ENCODE measurements around the gene TCF20. TPM values are rescaled to one million over a fixed set of nuclear protein-coding genes. Genes with fewer than 3 reads are reported as not detected.
A peak's percentile ranks its signal among the peaks of the same experiment; 100 is the strongest.

TCF20 gene
- total and polyA plus RNA-seq, 2 experiments from 2014 or later, result 5.9 to 34.3 TPM

GRCh38 chr22:42299586-42300258 is 29.3 kb upstream of the TCF20 start:
- DNase-seq (ENCODE audit: low spot score), result peak; percentile 58
- Histone ChIP-seq H3K4me3 (no peak overlapping the region), H4K20me1 (ENCODE audit: insufficient read depth, poor library complexity, severe bottlenecking) (peaks cover 4% of the 10 kb centered on the region), H3K4me2 (peak overlapping the region; percentile 69), H2AFZ (no peak overlapping the region), H3K9me2 (replicated peaks; ENCODE audit: insufficient read depth) (no peaks in the 10 kb centered on the region), H3K27ac (peak overlapping the region; percentile 69), H3K36me3 (replicated peaks; ENCODE audit: insufficient read depth, low read depth) (no peaks in the 10 kb centered on the region), H3K4me1 (ENCODE audit: insufficient read depth) (peaks cover 24% of the 10 kb centered on the region), H3K79me2 (no peaks in the 10 kb centered on the region), H3K27me3 (no peaks in the 10 kb centered on the region), H3K9me3 (ENCODE audit: low read depth) (no peaks in the 10 kb centered on the region)
- WGBS (ENCODE audit: low lambda C conversion rate, missing lambda C conversion rate), result 25% methylated on average over 7 of the region's 19 CpGs
- TF ChIP-seq EZH2 (IDR thresholded peaks at IDR 0.05; ENCODE audit: borderline replicate concordance) (no peak), EZH2phosphoT487 (IDR thresholded peaks at IDR 0.05; ENCODE audit: low read depth, severe bottlenecking, unreplicated experiment) (no peak), CTCF (IDR thresholded peaks at IDR 0.05; ENCODE audit: poor library complexity) (no peak)

- H3K4me1 ChIP-seq (ENCODE audit: insufficient read depth), result peaks cover 24% of the 10 kb centered on the region
- no peak overlapping the region for H3K27ac ChIP-seq
- H2AFZ ChIP-seq, result no peak overlapping the region
- H4K20me1 ChIP-seq (ENCODE audit: insufficient read depth, poor library complexity, severe bottlenecking), result no peaks in the 10 kb centered on the region
- no peaks in the 10 kb centered on the region for H3K9me2 ChIP-seq (replicated peaks; ENCODE audit: insufficient read depth)
- no peaks in the 10 kb centered on the region for H3K36me3 ChIP-seq (replicated peaks; ENCODE audit: insufficient read depth, low read depth)
- TF ChIP-seq EZH2phosphoT487 (IDR thresholded peaks at IDR 0.05; ENCODE audit: low read depth, severe bottlenecking, unreplicated experiment), result no peak
- no peak for TF ChIP-seq CTCF (IDR thresholded peaks at IDR 0.05; ENCODE audit: poor library complexity)
- TF ChIP-seq EZH2 (IDR thresholded peaks at IDR 0.05; ENCODE audit: borderline replicate concordance), result no peak
- WGBS (ENCODE audit: low lambda C conversion rate, missing lambda C conversion rate), result 88% methylated on average over 8 of the region's 8 CpGs
- DNase-seq (ENCODE audit: low spot score), result no peak
- no peaks in the 10 kb centered on the region for H3K9me3 ChIP-seq (ENCODE audit: low read depth)
- no peaks in the 10 kb centered on the region for H3K27me3 ChIP-seq
- no peak overlapping the region for H3K4me3 ChIP-seq
- H3K79me2 ChIP-seq, result no peaks in the 10 kb centered on the region
- H3K4me2 ChIP-seq, result no peak overlapping the region
Observed at GRCh38 chr22:42298746-42299145, 28.3 kb upstream of the TCF20 start.

- H3K4me1 ChIP-seq (ENCODE audit: insufficient read depth), result peaks cover 24% of the 10 kb centered on the region
- H3K9me2 ChIP-seq (replicated peaks; ENCODE audit: insufficient read depth), result no peaks in the 10 kb centered on the region
- no peaks in the 10 kb centered on the region for H4K20me1 ChIP-seq (ENCODE audit: insufficient read depth, poor library complexity, severe bottlenecking)
Observed at GRCh38 chr22:42297778-42298177, 27.3 kb upstream of the TCF20 start.

More at GRCh38 chr22:42297778-42298177, 27.3 kb upstream of the TCF20 start:
- Histone ChIP-seq H3K4me2 (no peak overlapping the region), H3K27ac (no peak overlapping the region), H2AFZ (no peak overlapping the region), H3K9me3 (ENCODE audit: low read depth) (no peaks in the 10 kb centered on the region), H3K4me3 (no peak overlapping the region), H3K27me3 (no peaks in the 10 kb centered on the region), H3K36me3 (replicated peaks; ENCODE audit: insufficient read depth, low read depth) (no peaks in the 10 kb centered on the region), H3K79me2 (no peaks in the 10 kb centered on the region)
- 73% methylated on average over 2 of the region's 2 CpGs for WGBS (ENCODE audit: low lambda C conversion rate, missing lambda C conversion rate)
- DNase-seq (ENCODE audit: low spot score), result no peak
- no peak for TF ChIP-seq EZH2 (IDR thresholded peaks at IDR 0.05; ENCODE audit: borderline replicate concordance)
- no peak for TF ChIP-seq EZH2phosphoT487 (IDR thresholded peaks at IDR 0.05; ENCODE audit: low read depth, severe bottlenecking, unreplicated experiment)
- no peak for TF ChIP-seq CTCF (IDR thresholded peaks at IDR 0.05; ENCODE audit: poor library complexity)

All from hepatocyte (in vitro differentiated cells).